ENCODE measurements around the gene SRP54.
"Not testable (repeated sequence)": the region's sequence is repeated elsewhere in the genome, so short reads cannot be mapped to it uniquely, and the experiment has no call there.

Gene SRP54

GRCh38 chr14:34985740-34986139, 2.9 kb downstream of the SRP54 start:
- no peak for DNase-seq

- no peak for DNase-seq
Observed at GRCh38 chr14:34987180-34987579, 4.4 kb downstream of the SRP54 start.

GRCh38 chr14:34989762-34990161, 7.0 kb downstream of the SRP54 start:
- DNase-seq: no peak

GRCh38 chr14:34993426-34993825, 10.6 kb downstream of the SRP54 start:
- no peak for DNase-seq

GRCh38 chr14:34994668-34995067, 11.9 kb downstream of the SRP54 start:
- DNase-seq: no peak

- no peak for DNase-seq
Observed at GRCh38 chr14:34997762-34998161, 15.0 kb downstream of the SRP54 start.

- DNase-seq: no peak
Observed at GRCh38 chr14:34999500-34999899, 16.7 kb downstream of the SRP54 start.

- DNase-seq: no peak
Observed at GRCh38 chr14:35001621-35002020, 18.8 kb downstream of the SRP54 start.

- no peak for DNase-seq
Observed at GRCh38 chr14:35004839-35005238, 22.0 kb downstream of the SRP54 start.

GRCh38 chr14:35016568-35016967, 33.8 kb downstream of the SRP54 start:
- DNase-seq: no peak

- no peak for DNase-seq
Observed at GRCh38 chr14:35020713-35021112, 37.9 kb downstream of the SRP54 start.

- no peak for DNase-seq
Observed at GRCh38 chr14:35028435-35028834, 45.6 kb downstream of the SRP54 start.

GRCh38 chr14:35032562-35032961, 49.8 kb downstream of the SRP54 start:
- no peak for DNase-seq

- DNase-seq: no peak
Observed at GRCh38 chr14:35034440-35034833, 51.6 kb downstream of the SRP54 start.

- not testable (repeated sequence) for DNase-seq
Observed at GRCh38 chr14:35034944-35035554, 52.3 kb downstream of the SRP54 start.

GRCh38 chr14:35038312-35038711, 55.5 kb downstream of the SRP54 start:
- not testable (repeated sequence) for DNase-seq

GRCh38 chr14:35042632-35043031, 59.8 kb downstream of the SRP54 start:
- no peak for DNase-seq

- DNase-seq: no peak
Observed at GRCh38 chr14:35043046-35043445, 60.3 kb downstream of the SRP54 start.

GRCh38 chr14:35044939-35045797, 62.4 kb downstream of the SRP54 start:
- DNase-seq: no peak

GRCh38 chr14:35045798-35046047, 62.9 kb downstream of the SRP54 start:
- DNase-seq: no peak

- peak; percentile 94 for DNase-seq
Observed at GRCh38 chr14:35046048-35046750, 63.4 kb downstream of the SRP54 start, which contains the start of gene FAM177A1. TSS of gene FAM177A1 (plus strand) at chr14:35046272. CDS start at chr14:35046464, 192 bp downstream.

GRCh38 chr14:35046751-35047536, 64.2 kb downstream of the SRP54 start:
- DNase-seq: no peak

GRCh38 chr14:35047976-35048513, 65.3 kb downstream of the SRP54 start:
- peak; percentile 81 for DNase-seq

Data from NCI-H748 treated with DMSO at 0.1 percent for 48 hours (cell line).